CD4-positive, alpha-beta memory T cell (primary cell): ENCODE data around the gene RRP1. TPM values are rescaled to one million over a fixed set of nuclear protein-coding genes. Genes with fewer than 3 reads are reported as not detected.

ENCODE experiments used
- CTCF ChIA-PET: fragments of 350-600 bp; sonication (Branson Sonifier 250); formaldehyde crosslinking; loops from one replicate; lab custom pipeline; 2021; ENCODE audit warnings: inconsistent platforms; ENCODE audit not compliant: partially characterized antibody; lab: Charles Lee
- POLR2A ChIA-PET: fragments of 350-600 bp; sonication (Branson Sonifier 250); formaldehyde crosslinking; loops from one replicate; lab custom pipeline; 2021; ENCODE audit not compliant: partially characterized antibody; lab: Charles Lee
- DNase-seq, 5 donors: peaks; one replicate each; pipeline versions ENCODE4 v3.0.0 to v3.0.0-alpha.2; 2020 to 2022; ENCODE audit warnings: mixed read lengths in 1 of 5
- H3K27ac ChIP-seq: one replicate; pipeline ENCODE4 v1.7.0; 2013; ENCODE audit warnings: low read depth, low read length
- H3K27me3 ChIP-seq: 2 replicates; pipeline ENCODE4 v1.7.0; 2013; ENCODE audit warnings: mild to moderate bottlenecking, low read length, moderate library complexity; ENCODE audit not compliant: insufficient read depth
- H3K36me3 ChIP-seq: 2 replicates; pipeline ENCODE4 v1.7.0; 2013; ENCODE audit warnings: mild to moderate bottlenecking, low read length, moderate library complexity; ENCODE audit not compliant: insufficient read depth
- H3K4me1 ChIP-seq: 2 replicates; pipeline ENCODE4 v1.7.0; 2013; ENCODE audit warnings: mild to moderate bottlenecking, low read length, moderate library complexity; ENCODE audit not compliant: insufficient read depth
- H3K4me3 ChIP-seq, 2 donors: one replicate each; pipeline ENCODE4 v1.7.0; 2013; ENCODE audit warnings: low read length in 2 of 2, mild to moderate bottlenecking in 1 of 2
- H3K9me3 ChIP-seq, 2 donors: one replicate each; pipeline ENCODE4 v1.7.0; 2013; ENCODE audit warnings: low read length in 2 of 2, control low read depth in 1 of 2; ENCODE audit not compliant: control insufficient read depth in 1 of 2
- H3K27ac Mint-ChIP-seq, 7 donors: one replicate each; pipeline ENCODE4 v1.8.0; 2020 to 2021; ENCODE audit warnings: mixed read lengths in 7 of 7, mild to moderate bottlenecking in 6 of 7, inconsistent platforms in 3 of 7, moderate library complexity in 3 of 7
- H3K27me3 Mint-ChIP-seq, 2 donors: one replicate each; pipeline ENCODE4 v1.8.0; 2020 to 2021; ENCODE audit warnings: mixed read lengths in 2 of 2
- H3K36me3 Mint-ChIP-seq, 2 donors: one replicate each; pipeline ENCODE4 v1.8.0; 2020 to 2021; ENCODE audit warnings: mixed read lengths in 2 of 2, inconsistent platforms in 1 of 2, mild to moderate bottlenecking in 1 of 2
- H3K4me1 Mint-ChIP-seq, 4 donors: one replicate each; pipeline ENCODE4 v1.8.0; 2020 to 2021; ENCODE audit warnings: mixed read lengths in 4 of 4, mild to moderate bottlenecking in 1 of 4
- H3K4me3 Mint-ChIP-seq, 8 donors: one replicate each; pipeline ENCODE4 v1.8.0; 2020 to 2021; ENCODE audit warnings: mixed read lengths in 8 of 8, mild to moderate bottlenecking in 7 of 8, moderate library complexity in 6 of 8, inconsistent platforms in 3 of 8
- H3K9me3 Mint-ChIP-seq, 8 donors: one replicate each; pipeline ENCODE4 v1.8.0; 2020 to 2021; ENCODE audit warnings: mixed read lengths in 8 of 8, mild to moderate bottlenecking in 5 of 8, inconsistent platforms in 3 of 8, moderate library complexity in 1 of 8
- intact Hi-C: fragments of 100-400 bp; cut with micrococcal nuclease; formaldehyde crosslinking; loops from one replicate; pipeline ENCODE4 v1.15.1; 2023
- polyA plus RNA-seq, 2 donors: library from polyadenylated mRNA; unstranded; fragments of 300-500 nt; fragmentation: Illumina TruSeq; gene quantifications; one replicate each; pipeline ENCODE4 v1.2.3, GENCODE V29; 2021
- total RNA-seq, 2 experiments: library from RNA; stranded (reverse); gene quantifications; one replicate each; pipeline ENCODE4 v1.2.3, GENCODE V29; 2021

RRP1 gene
- total and polyA plus RNA-seq, 4 experiments from 2014 or later = 13.5 to 27.7 (median 23.8) TPM

DNA sequence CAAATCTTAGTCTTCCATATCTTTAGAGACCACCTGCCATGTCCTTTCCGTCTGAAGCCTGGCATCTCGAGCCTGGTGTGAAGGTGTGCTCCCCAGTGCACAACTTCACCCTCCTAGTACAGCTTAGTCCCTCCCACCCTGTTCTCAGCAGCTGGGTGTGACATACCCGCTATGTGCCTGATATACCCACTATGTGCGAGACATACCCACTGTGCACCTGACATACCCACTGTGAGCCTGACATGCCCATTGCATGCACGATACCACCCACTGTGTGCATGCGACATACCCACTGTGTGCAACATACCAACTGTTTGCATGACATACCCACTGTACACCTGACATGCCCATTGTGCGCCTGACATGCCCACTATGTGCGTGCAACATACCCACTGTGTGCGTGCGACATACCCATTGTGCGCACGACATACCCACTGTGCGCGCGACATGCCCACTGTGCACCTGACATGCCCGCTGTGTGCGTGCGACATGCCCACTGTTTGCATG is 3.0 kb upstream of the RRP1 start:
- peaks cover 21% of the 10 kb centered on the region for H3K4me1 ChIP-seq
- H3K4me3 ChIP-seq = no peak overlapping the region
- no peaks in the 10 kb centered on the region for H3K27me3 Mint-ChIP-seq
- peak overlapping the region in 1 of 7 donors; percentile 49 for H3K27ac Mint-ChIP-seq
- intact Hi-C loops = no loop called here
- no peak overlapping the region for H3K27ac ChIP-seq
- no peak for DNase-seq
- peak overlapping the region in 4 of 8 donors; percentile 7 to 51 (median 22) for H3K4me3 Mint-ChIP-seq
- peaks cover 8 to 20% (median 14%) of the 10 kb centered on the region in 4 donors for H3K4me1 Mint-ChIP-seq
- CTCF ChIA-PET = no interaction called here
- POLR2A ChIA-PET = no interaction called here
- no peaks in the 10 kb centered on the region for H3K9me3 ChIP-seq
- H3K27me3 ChIP-seq = no peaks in the 10 kb centered on the region
- peaks cover 0 to 1% (median 0%) of the 10 kb centered on the region in 8 donors for H3K9me3 Mint-ChIP-seq
- peaks cover 0 to 8% of the 10 kb centered on the region in 2 donors for H3K36me3 Mint-ChIP-seq
- H3K36me3 ChIP-seq = peaks cover 3% of the 10 kb centered on the region

DNA sequence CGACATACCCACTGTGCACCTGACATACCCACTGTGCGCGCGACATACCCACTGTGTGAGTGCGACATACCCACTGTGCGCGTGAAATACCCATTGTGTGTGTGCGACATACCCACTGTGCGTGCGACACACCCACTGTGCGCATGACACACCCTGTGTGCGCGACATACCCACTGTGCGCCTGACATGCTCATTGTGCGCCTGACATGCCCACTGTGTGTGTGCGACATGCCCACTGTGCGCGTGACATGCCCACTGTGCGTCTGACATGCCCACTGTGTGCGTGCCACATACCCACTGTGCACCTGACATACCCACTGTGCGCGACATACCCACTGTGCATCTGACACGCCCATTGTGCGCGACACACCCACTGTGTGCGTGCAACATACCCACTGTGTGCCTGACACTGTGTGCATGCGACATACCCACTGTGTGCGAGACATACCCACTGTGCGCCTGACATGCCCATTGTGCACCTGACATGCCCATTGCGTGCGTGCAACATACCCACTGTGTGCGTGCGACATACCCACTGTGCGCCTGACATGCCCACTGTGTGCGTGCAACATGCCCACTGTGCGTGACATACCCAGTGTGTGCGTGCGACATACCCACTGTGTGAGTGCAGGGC is 2.5 kb upstream of the RRP1 start:
- H3K27me3 Mint-ChIP-seq = no peaks in the 10 kb centered on the region
- Histone ChIP-seq H3K4me3 (no peak overlapping the region), H3K4me1 (peaks cover 21% of the 10 kb centered on the region), H3K27ac (no peak overlapping the region), H3K36me3 (peaks cover 4% of the 10 kb centered on the region), H3K9me3 (no peaks in the 10 kb centered on the region), H3K27me3 (no peaks in the 10 kb centered on the region)
- POLR2A ChIA-PET = no interaction called here
- H3K4me1 Mint-ChIP-seq = peaks cover 10 to 22% (median 17%) of the 10 kb centered on the region in 4 donors
- H3K27ac Mint-ChIP-seq = peak overlapping the region in 1 of 7 donors; percentile 49
- DNase-seq = no peak
- CTCF ChIA-PET = no interaction called here
- H3K9me3 Mint-ChIP-seq = peaks cover 0 to 1% (median 0%) of the 10 kb centered on the region in 8 donors
- intact Hi-C loops = no loop called here
- peaks cover under 1 to 10% of the 10 kb centered on the region in 2 donors for H3K36me3 Mint-ChIP-seq
- no peak overlapping the region for H3K4me3 Mint-ChIP-seq

DNA sequence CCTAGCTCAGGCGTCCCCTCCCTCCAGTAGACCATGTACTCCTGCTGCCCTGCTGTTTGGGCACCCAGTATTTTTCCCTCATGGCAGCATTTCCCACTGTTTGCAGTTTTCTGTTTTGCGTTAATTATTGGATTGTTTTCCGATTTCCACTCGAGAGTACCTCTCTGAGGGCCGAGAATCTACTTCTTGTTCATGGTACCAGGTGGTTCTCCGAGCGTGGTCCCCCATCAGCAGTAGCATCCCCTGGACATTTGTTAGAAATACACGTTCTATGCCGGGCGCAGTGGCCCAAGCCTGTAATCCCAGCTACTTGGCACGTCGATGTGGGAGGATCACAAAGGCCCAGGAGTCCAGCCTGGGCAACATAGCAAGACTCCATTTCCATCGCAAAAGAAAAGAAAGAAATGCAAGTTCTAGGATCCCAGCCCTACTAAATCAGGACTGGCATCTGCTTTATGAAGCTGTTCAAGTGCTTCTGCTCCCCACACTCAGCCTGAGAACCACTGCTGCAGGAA is 690 bp downstream of the RRP1 start:
- H3K27me3 ChIP-seq = no peaks in the 10 kb centered on the region
- Mint-ChIP-seq H3K9me3 (peaks cover 0 to 1% (median 0%) of the 10 kb centered on the region in 8 donors), H3K4me3 (peak overlapping the region; percentile 87 to 95 (median 91)), H3K27ac (peak overlapping the region; percentile 79 to 96 (median 90)), H3K36me3 (peaks cover 12 to 27% of the 10 kb centered on the region in 2 donors), H3K27me3 (no peaks in the 10 kb centered on the region), H3K4me1 (peaks cover 11 to 28% (median 21%) of the 10 kb centered on the region in 4 donors)
- DNase-seq = no peak
- H3K9me3 ChIP-seq = no peaks in the 10 kb centered on the region
- peak overlapping the region; percentile 80 to 90 for H3K4me3 ChIP-seq
- ChIA-PET POLR2A (interaction anchor here (0.9 to 1.8 kb wide), 5 partner anchors 8 to 130 kb away, joined by 3 to 12 read pairs (median 4); no protein-coding TSS in a partner anchor), CTCF (interaction anchor here (0.6 to 1.7 kb wide), 12 partner anchors 9 to 935 kb away, joined by 3 to 9 read pairs (median 3); no protein-coding TSS in a partner anchor)
- H3K27ac ChIP-seq = peak overlapping the region; percentile 72
- H3K36me3 ChIP-seq = peaks cover 34% of the 10 kb centered on the region
- intact Hi-C loops = no loop called here
- H3K4me1 ChIP-seq = peaks cover 21% of the 10 kb centered on the region

DNA sequence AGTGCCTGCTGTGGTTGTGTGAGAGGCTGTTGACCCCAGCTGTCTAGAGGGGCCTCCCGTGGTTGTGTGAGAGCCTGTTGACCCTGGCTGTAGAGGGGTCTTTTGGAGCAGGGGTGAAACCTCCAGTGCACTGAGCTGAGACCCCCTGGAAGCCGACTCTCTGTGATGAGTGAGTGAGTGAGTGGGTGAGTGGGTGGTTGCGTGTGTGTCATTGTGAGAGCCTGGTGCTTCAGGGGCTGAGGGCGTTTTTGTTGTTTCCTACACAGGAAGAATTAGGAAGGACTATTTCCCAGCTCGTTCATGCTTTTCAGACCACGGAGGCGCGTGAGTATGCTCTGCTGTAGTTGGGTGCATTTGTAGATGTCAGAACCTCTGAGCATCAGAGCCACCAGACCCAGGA is 3.0 kb downstream of the RRP1 start:
- H3K27me3 Mint-ChIP-seq = no peaks in the 10 kb centered on the region

DNA sequence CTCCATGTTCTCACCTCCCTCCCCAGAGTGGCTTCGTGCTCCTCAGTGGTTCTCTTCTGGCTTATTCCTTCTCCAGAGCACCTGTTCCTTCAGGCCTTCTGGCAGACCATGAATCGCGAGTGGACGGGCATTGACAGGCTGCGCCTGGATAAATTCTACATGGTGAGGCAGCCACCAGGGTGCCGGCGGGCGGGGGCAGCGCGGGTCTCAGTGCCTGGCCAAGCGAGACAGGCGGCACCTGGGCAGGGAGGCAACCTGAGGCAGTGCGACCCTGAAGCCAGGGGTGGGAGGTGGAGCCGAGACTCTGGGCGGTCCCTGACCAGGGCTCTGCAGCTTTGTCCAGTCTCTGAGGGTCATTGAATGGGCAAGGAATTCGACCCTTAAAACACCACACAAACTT is 3.9 kb downstream of the RRP1 start:
- POLR2A ChIA-PET = no interaction called here
- Histone ChIP-seq H3K4me1 (peaks cover 21% of the 10 kb centered on the region), H3K27me3 (no peaks in the 10 kb centered on the region), H3K4me3 (no peak overlapping the region), H3K27ac (no peak overlapping the region), H3K36me3 (peaks cover 65% of the 10 kb centered on the region), H3K9me3 (no peaks in the 10 kb centered on the region)
- Mint-ChIP-seq H3K27ac (peak overlapping the region in 1 of 7 donors; percentile 46), H3K9me3 (peaks cover 0 to 3% (median 0%) of the 10 kb centered on the region in 8 donors), H3K4me1 (peaks cover 11 to 28% (median 23%) of the 10 kb centered on the region in 4 donors), H3K36me3 (peaks cover 29 to 54% of the 10 kb centered on the region in 2 donors), H3K4me3 (no peak overlapping the region), H3K27me3 (no peaks in the 10 kb centered on the region)
- DNase-seq = no peak
- intact Hi-C loops = no loop called here
- CTCF ChIA-PET = interaction anchor here (1.2 kb wide), 1 partner anchor 18 kb away, joined by 5 read pairs; no protein-coding TSS in a partner anchor

More for the DNA sequence above, 3.0 kb downstream of the RRP1 start:
- peaks cover 0 to 3% (median 0%) of the 10 kb centered on the region in 8 donors for H3K9me3 Mint-ChIP-seq
- ChIA-PET POLR2A (no interaction called here), CTCF (interaction anchor here (1.2 kb wide), 1 partner anchor 19 kb away, joined by 5 read pairs; no protein-coding TSS in a partner anchor)
- no peak overlapping the region for H3K27ac ChIP-seq
- no peaks in the 10 kb centered on the region for H3K9me3 ChIP-seq
- intact Hi-C loops = no loop called here
- H3K36me3 Mint-ChIP-seq = peaks cover 25 to 50% of the 10 kb centered on the region in 2 donors
- H3K36me3 ChIP-seq = peaks cover 57% of the 10 kb centered on the region
- H3K27ac Mint-ChIP-seq = peak overlapping the region in 2 of 7 donors; percentile 51 to 67
- no peak for DNase-seq
- H3K4me3 ChIP-seq = no peak overlapping the region
- no peaks in the 10 kb centered on the region for H3K27me3 ChIP-seq
- peaks cover 21% of the 10 kb centered on the region for H3K4me1 ChIP-seq
- H3K4me3 Mint-ChIP-seq = peak overlapping the region in 4 of 8 donors; percentile 20 to 53 (median 42)
- H3K4me1 Mint-ChIP-seq = peaks cover 11 to 28% (median 23%) of the 10 kb centered on the region in 4 donors

DNA sequence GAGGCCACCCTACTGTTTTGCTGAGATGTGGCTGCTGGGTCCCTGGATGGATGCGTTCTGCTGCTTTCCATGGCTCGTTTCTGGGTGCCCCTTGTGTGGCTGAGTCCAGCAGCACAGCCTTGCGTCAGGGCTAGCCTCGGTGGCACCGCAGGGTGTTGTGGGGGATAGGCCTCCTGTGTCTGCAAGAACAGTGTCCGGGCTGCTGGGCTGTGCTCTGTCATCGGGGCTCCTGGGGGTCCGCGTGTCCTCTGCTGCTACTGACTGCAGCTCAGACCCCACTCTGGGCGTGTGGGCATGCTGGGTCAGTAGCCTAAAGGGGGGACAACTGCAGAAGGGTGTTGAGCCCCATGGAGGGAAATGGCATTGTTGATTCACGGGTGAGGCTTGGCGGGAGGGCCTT is 4.9 kb downstream of the RRP1 start:
- peak overlapping the region in 1 of 8 donors; percentile 60 for H3K4me3 Mint-ChIP-seq
- POLR2A ChIA-PET = no interaction called here
- intact Hi-C loops = no loop called here
- Histone ChIP-seq H3K4me3 (no peak overlapping the region), H3K36me3 (peaks cover 74% of the 10 kb centered on the region), H3K9me3 (no peaks in the 10 kb centered on the region), H3K27ac (no peak overlapping the region), H3K27me3 (no peaks in the 10 kb centered on the region), H3K4me1 (peaks cover 16% of the 10 kb centered on the region)
- peak overlapping the region in 1 of 7 donors; percentile 17 for H3K27ac Mint-ChIP-seq
- peaks cover 32 to 61% of the 10 kb centered on the region in 2 donors for H3K36me3 Mint-ChIP-seq
- peaks cover 11 to 28% (median 20%) of the 10 kb centered on the region in 4 donors for H3K4me1 Mint-ChIP-seq
- H3K9me3 Mint-ChIP-seq = peaks cover 0 to 3% (median 0%) of the 10 kb centered on the region in 8 donors
- DNase-seq = no peak
- CTCF ChIA-PET = no interaction called here
- no peaks in the 10 kb centered on the region for H3K27me3 Mint-ChIP-seq

DNA sequence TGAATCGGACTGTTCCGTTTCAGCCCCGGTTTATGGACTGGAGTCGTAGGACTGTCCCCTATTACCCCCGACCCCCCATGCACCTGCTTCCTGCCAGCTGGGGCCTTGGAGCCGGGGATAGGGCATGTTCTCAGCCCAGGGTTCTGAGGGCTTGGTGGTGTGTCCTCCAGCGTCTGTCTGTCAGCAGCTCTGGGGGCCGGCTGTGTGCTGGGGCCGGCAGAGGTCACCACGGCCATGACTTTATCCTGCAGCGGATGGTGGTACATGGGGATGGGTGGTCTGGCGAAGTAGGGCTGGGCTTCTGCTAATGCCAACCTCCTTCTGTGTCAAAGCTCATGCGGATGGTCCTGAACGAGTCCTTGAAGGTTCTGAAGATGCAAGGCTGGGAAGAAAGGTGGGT is 5.5 kb downstream of the RRP1 start:
- no peak overlapping the region for H3K27ac ChIP-seq
- H3K27me3 ChIP-seq = no peaks in the 10 kb centered on the region
- H3K4me1 Mint-ChIP-seq = peaks cover 11 to 27% (median 18%) of the 10 kb centered on the region in 4 donors
- no peaks in the 10 kb centered on the region for H3K9me3 ChIP-seq
- POLR2A ChIA-PET = no interaction called here
- H3K36me3 Mint-ChIP-seq = peaks cover 32 to 60% of the 10 kb centered on the region in 2 donors
- CTCF ChIA-PET = no interaction called here
- H3K4me1 ChIP-seq = peaks cover 15% of the 10 kb centered on the region
- H3K27me3 Mint-ChIP-seq = no peaks in the 10 kb centered on the region
- no peak overlapping the region for H3K27ac Mint-ChIP-seq
- H3K9me3 Mint-ChIP-seq = peaks cover 0 to 2% (median 0%) of the 10 kb centered on the region in 8 donors
- H3K36me3 ChIP-seq = peaks cover 76% of the 10 kb centered on the region
- H3K4me3 Mint-ChIP-seq = no peak overlapping the region
- H3K4me3 ChIP-seq = no peak overlapping the region
- DNase-seq = no peak
- intact Hi-C loops = no loop called here
